ENCODE measurements around the gene CPLX1. TPM values are rescaled to one million over a fixed set of nuclear protein-coding genes. Genes with fewer than 3 reads are reported as not detected.
A peak's percentile ranks its signal among the peaks of the same experiment; 100 is the strongest.

The CPLX1 gene
- total RNA-seq, 2 experiments from 2014 or later: 0.21 to 0.25 TPM

- POLR2A ChIA-PET: no interaction called here
- TF ChIP-seq, protein P1, sequence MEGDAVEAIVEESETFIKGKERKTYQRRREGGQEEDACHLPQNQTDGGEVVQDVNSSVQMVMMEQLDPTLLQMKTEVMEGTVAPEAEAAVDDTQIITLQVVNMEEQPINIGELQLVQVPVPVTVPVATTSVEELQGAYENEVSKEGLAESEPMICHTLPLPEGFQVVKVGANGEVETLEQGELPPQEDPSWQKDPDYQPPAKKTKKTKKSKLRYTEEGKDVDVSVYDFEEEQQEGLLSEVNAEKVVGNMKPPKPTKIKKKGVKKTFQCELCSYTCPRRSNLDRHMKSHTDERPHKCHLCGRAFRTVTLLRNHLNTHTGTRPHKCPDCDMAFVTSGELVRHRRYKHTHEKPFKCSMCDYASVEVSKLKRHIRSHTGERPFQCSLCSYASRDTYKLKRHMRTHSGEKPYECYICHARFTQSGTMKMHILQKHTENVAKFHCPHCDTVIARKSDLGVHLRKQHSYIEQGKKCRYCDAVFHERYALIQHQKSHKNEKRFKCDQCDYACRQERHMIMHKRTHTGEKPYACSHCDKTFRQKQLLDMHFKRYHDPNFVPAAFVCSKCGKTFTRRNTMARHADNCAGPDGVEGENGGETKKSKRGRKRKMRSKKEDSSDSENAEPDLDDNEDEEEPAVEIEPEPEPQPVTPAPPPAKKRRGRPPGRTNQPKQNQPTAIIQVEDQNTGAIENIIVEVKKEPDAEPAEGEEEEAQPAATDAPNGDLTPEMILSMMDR (conservative IDR thresholded peaks at IDR 0.05; ENCODE audit: low read length): no peak
- TF ChIP-seq EZH2phosphoT487 (IDR thresholded peaks at IDR 0.05; ENCODE audit: borderline replicate concordance, low read depth, low read length): no peak
Observed at GRCh38 chr4:768995-769394, 56.9 kb downstream of the CPLX1 start.

GRCh38 chr4:768076-768475 lies 57.9 kb downstream of the CPLX1 start:
- H3K27ac ChIP-seq (ENCODE audit: low read depth, low read length, poor library complexity, severe bottlenecking): no peak overlapping the region
- BruUV-seq (replicated peaks): TSS peak; percentile 54
- H2AFZ ChIP-seq (ENCODE audit: low read length): no peak overlapping the region
- no peak for DNase-seq (ENCODE audit: low spot score)
- POLR2A ChIA-PET: interaction anchor here (0.8 kb wide), 1 partner anchor 13 kb away, joined by 4 read pairs; no protein-coding TSS in a partner anchor
- H3K4me2 ChIP-seq (ENCODE audit: low read length): no peak overlapping the region
- intact Hi-C loops (cut with micrococcal nuclease; ENCODE audit: unreplicated experiment): no loop called here
- TF ChIP-seq EZH2phosphoT487 (IDR thresholded peaks at IDR 0.05; ENCODE audit: borderline replicate concordance, low read depth, low read length): no peak
- TF ChIP-seq, protein P1 (conservative IDR thresholded peaks at IDR 0.05; ENCODE audit: low read length): no peak
- H3K4me1 ChIP-seq (ENCODE audit: insufficient read depth, low read length, poor library complexity, severe bottlenecking): no peaks in the 10 kb centered on the region
- CTCF ChIA-PET (ENCODE audit: unreplicated experiment): no interaction called here
- H3K79me2 ChIP-seq (ENCODE audit: insufficient read depth, low read depth, low read length): peaks cover 32% of the 10 kb centered on the region; the same call in 1 of the 2 replicates
- no peaks in the 10 kb centered on the region for H4K20me1 ChIP-seq (ENCODE audit: insufficient read depth, low read length)
- H3K36me3 ChIP-seq (ENCODE audit: insufficient read depth, low read length): peaks cover 88% of the 10 kb centered on the region
- no peaks in the 10 kb centered on the region for H3K9me3 ChIP-seq (ENCODE audit: low read length)
- H3K9me2 ChIP-seq (ENCODE audit: insufficient read depth, low read length): no peaks in the 10 kb centered on the region
- H3K4me3 ChIP-seq (ENCODE audit: low read depth, low read length, poor library complexity, severe bottlenecking): no peak overlapping the region

More at GRCh38 chr4:768995-769394, 56.9 kb downstream of the CPLX1 start:
- H2AFZ ChIP-seq (ENCODE audit: low read length): no peak overlapping the region
- no peak overlapping the region for H3K4me3 ChIP-seq (ENCODE audit: low read depth, low read length, poor library complexity, severe bottlenecking)
- H3K9me2 ChIP-seq (ENCODE audit: insufficient read depth, low read length): no peaks in the 10 kb centered on the region
- no peak for DNase-seq (ENCODE audit: low spot score)
- no peaks in the 10 kb centered on the region for H4K20me1 ChIP-seq (ENCODE audit: insufficient read depth, low read length)
- H3K4me2 ChIP-seq (ENCODE audit: low read length): no peak overlapping the region
- peaks cover 88% of the 10 kb centered on the region for H3K36me3 ChIP-seq (ENCODE audit: insufficient read depth, low read length)
- peaks cover 36% of the 10 kb centered on the region; the same call in 1 of the 2 replicates for H3K79me2 ChIP-seq (ENCODE audit: insufficient read depth, low read depth, low read length)
- CTCF ChIA-PET (ENCODE audit: unreplicated experiment): no interaction called here
- intact Hi-C loops (cut with micrococcal nuclease; ENCODE audit: unreplicated experiment): no loop called here
- BruUV-seq (replicated peaks): no TSS peak
- no peak overlapping the region for H3K27ac ChIP-seq (ENCODE audit: low read depth, low read length, poor library complexity, severe bottlenecking)
- no peaks in the 10 kb centered on the region for H3K9me3 ChIP-seq (ENCODE audit: low read length)
- no peaks in the 10 kb centered on the region for H3K4me1 ChIP-seq (ENCODE audit: insufficient read depth, low read length, poor library complexity, severe bottlenecking)

- Histone ChIP-seq H4K20me1 (ENCODE audit: insufficient read depth, low read length) (no peaks in the 10 kb centered on the region), H3K27ac (ENCODE audit: low read depth, low read length, poor library complexity, severe bottlenecking) (no peak overlapping the region), H3K4me2 (ENCODE audit: low read length) (no peak overlapping the region), H3K9me2 (ENCODE audit: insufficient read depth, low read length) (no peaks in the 10 kb centered on the region), H3K4me3 (ENCODE audit: low read depth, low read length, poor library complexity, severe bottlenecking) (no peak overlapping the region), H3K4me1 (ENCODE audit: insufficient read depth, low read length, poor library complexity, severe bottlenecking) (no peaks in the 10 kb centered on the region), H3K36me3 (ENCODE audit: insufficient read depth, low read length) (peaks cover 92% of the 10 kb centered on the region), H3K79me2 (ENCODE audit: insufficient read depth, low read depth, low read length) (peaks cover 28% of the 10 kb centered on the region; the same call in 1 of the 2 replicates), H2AFZ (ENCODE audit: low read length) (no peak overlapping the region), H3K9me3 (ENCODE audit: low read length) (no peaks in the 10 kb centered on the region)
- DNase-seq (ENCODE audit: low spot score): no peak
- ChIA-PET CTCF (ENCODE audit: unreplicated experiment) (no interaction called here), POLR2A (interaction anchor here (1.1 kb wide), 1 partner anchor 15 kb away, joined by 3 read pairs; no protein-coding TSS in a partner anchor)
- intact Hi-C loops (cut with micrococcal nuclease; ENCODE audit: unreplicated experiment): no loop called here
- BruUV-seq (replicated peaks): no TSS peak
- TF ChIP-seq EZH2phosphoT487 (IDR thresholded peaks at IDR 0.05; ENCODE audit: borderline replicate concordance, low read depth, low read length): no peak
- TF ChIP-seq, protein P1 (conservative IDR thresholded peaks at IDR 0.05; ENCODE audit: low read length): no peak
Observed at GRCh38 chr4:766559-767283, 59.2 kb downstream of the CPLX1 start.
